GM08714 (cell line): Measurements from ENCODE around the gene ZNF384.

ENCODE experiments used
- H3K4me3 ChIP-seq: fragments of 200-500 bp; sonication (Bioruptor generic); 2 replicates; pipeline ENCODE4 v1.5.1; 2014; ENCODE audit warnings: mild to moderate bottlenecking, low read length, inconsistent platforms
- ZNF274 ChIP-seq: IDR thresholded peaks from 2 replicates; pipeline ENCODE4 v1.6.1; 2012; ENCODE audit warnings: mild to moderate bottlenecking, low read depth, low read length

Gene ZNF384

GRCh38 chr12:6692888-6693287 lies 3.7 kb upstream of the ZNF384 start:
- TF ChIP-seq ZNF274 = no peak
- no peak overlapping the region for H3K4me3 ChIP-seq

GRCh38 chr12:6691473-6691872 lies 2.3 kb upstream of the ZNF384 start:
- H3K4me3 ChIP-seq = no peak overlapping the region
- TF ChIP-seq ZNF274 = no peak

- no peak for TF ChIP-seq ZNF274
- H3K4me3 ChIP-seq = peak overlapping the region; percentile 77
These were observed 604 bp downstream of the ZNF384 start for GRCh38 chr12:6688543-6688998.

- TF ChIP-seq ZNF274 = no peak
- no peak overlapping the region for H3K4me3 ChIP-seq
These were observed 3.4 kb downstream of the ZNF384 start for GRCh38 chr12:6685814-6686213.

GRCh38 chr12:6684609-6685008 lies 4.6 kb downstream of the ZNF384 start:
- no peak for TF ChIP-seq ZNF274

GRCh38 chr12:6676962-6677361 lies 12.2 kb downstream of the ZNF384 start:
- no peak for TF ChIP-seq ZNF274
- no peak overlapping the region for H3K4me3 ChIP-seq

More at GRCh38 chr12:6684609-6685008, 4.6 kb downstream of the ZNF384 start:
- H3K4me3 ChIP-seq = no peak overlapping the region

- no peak overlapping the region for H3K4me3 ChIP-seq
- no peak for TF ChIP-seq ZNF274
These were observed 17.0 kb downstream of the ZNF384 start for GRCh38 chr12:6672143-6672542.

- H3K4me3 ChIP-seq = no peak overlapping the region
- TF ChIP-seq ZNF274 = no peak
These were observed 21.5 kb downstream of the ZNF384 start for GRCh38 chr12:6667559-6668210.

GRCh38 chr12:6666211-6666610 lies 23.0 kb downstream of the ZNF384 start:
- no peak for TF ChIP-seq ZNF274
- no peak overlapping the region for H3K4me3 ChIP-seq

GRCh38 chr12:6664902-6665301 lies 24.3 kb downstream of the ZNF384 start:
- no peak overlapping the region for H3K4me3 ChIP-seq
- TF ChIP-seq ZNF274 = no peak

- TF ChIP-seq ZNF274 = no peak
- peak within 1 kb of the TSS; percentile 84 for H3K4me3 ChIP-seq
These were observed 26.1 kb downstream of the ZNF384 start, which contains the start of gene ING4 for GRCh38 chr12:6662906-6663742. ING4 (minus strand) TSS chr12:6663119; CDS start chr12:6663101, 18 bp downstream.

- TF ChIP-seq ZNF274 = no peak
- peak overlapping the region; percentile 84 for H3K4me3 ChIP-seq
These were observed 26.6 kb downstream of the ZNF384 start for GRCh38 chr12:6662602-6662905.

- no peak for TF ChIP-seq ZNF274
- H3K4me3 ChIP-seq = no peak overlapping the region
These were observed 35.2 kb downstream of the ZNF384 start for GRCh38 chr12:6653987-6654386.

GRCh38 chr12:6653342-6653741 lies 35.8 kb downstream of the ZNF384 start:
- TF ChIP-seq ZNF274 = no peak
- no peak overlapping the region for H3K4me3 ChIP-seq

GRCh38 chr12:6652391-6652790 lies 36.8 kb downstream of the ZNF384 start:
- H3K4me3 ChIP-seq = no peak overlapping the region
- TF ChIP-seq ZNF274 = no peak
